HuH-7.5 (cell line): Measurements from ENCODE around the gene A3GALT2.

Experiments used
- DNase-seq: peaks from one replicate; pipeline ENCODE4 v3.0.0; 2011; ENCODE audit warnings: low spot score

The A3GALT2 gene

GRCh38 chr1:33350611-33351280 lies 29.8 kb upstream of the A3GALT2 start:
- peak; percentile 39 for DNase-seq

- DNase-seq = peak; percentile 93
These were observed 29.1 kb upstream of the A3GALT2 start for GRCh38 chr1:33349778-33350610.

- peak; percentile 66 for DNase-seq
These were observed 28.3 kb upstream of the A3GALT2 start for GRCh38 chr1:33349081-33349759.

- DNase-seq = no peak
These were observed 27.8 kb upstream of the A3GALT2 start for GRCh38 chr1:33348676-33349080.

- no peak for DNase-seq
These were observed 27.3 kb upstream of the A3GALT2 start for GRCh38 chr1:33348194-33348593.

GRCh38 chr1:33347650-33347992 lies 26.7 kb upstream of the A3GALT2 start:
- DNase-seq = no peak

GRCh38 chr1:33346927-33347649 lies 26.2 kb upstream of the A3GALT2 start:
- DNase-seq = peak; percentile 74

- no peak for DNase-seq
These were observed 25.6 kb upstream of the A3GALT2 start for GRCh38 chr1:33346533-33346926.

- DNase-seq = no peak
These were observed 24.1 kb upstream of the A3GALT2 start for GRCh38 chr1:33344896-33345560.

- no peak for DNase-seq
These were observed 22.6 kb upstream of the A3GALT2 start for GRCh38 chr1:33343539-33343938.

GRCh38 chr1:33342041-33342723 lies 21.3 kb upstream of the A3GALT2 start:
- DNase-seq = peak; percentile 57

GRCh38 chr1:33341190-33341589 lies 20.3 kb upstream of the A3GALT2 start:
- DNase-seq = no peak

GRCh38 chr1:33339413-33339812 lies 18.5 kb upstream of the A3GALT2 start:
- no peak for DNase-seq

- DNase-seq = no peak
These were observed 17.7 kb upstream of the A3GALT2 start for GRCh38 chr1:33338440-33339211.

- no peak for DNase-seq
These were observed 17.1 kb upstream of the A3GALT2 start for GRCh38 chr1:33338048-33338439.

GRCh38 chr1:33337441-33337840 lies 16.5 kb upstream of the A3GALT2 start:
- no peak for DNase-seq

- no peak for DNase-seq
These were observed 15.7 kb upstream of the A3GALT2 start for GRCh38 chr1:33336580-33336979.

- DNase-seq = no peak
These were observed 14.1 kb upstream of the A3GALT2 start for GRCh38 chr1:33335020-33335419.

GRCh38 chr1:33334081-33334552 lies 13.2 kb upstream of the A3GALT2 start:
- no peak for DNase-seq

- no peak for DNase-seq
These were observed 12.0 kb upstream of the A3GALT2 start for GRCh38 chr1:33332881-33333280.
